ENCODE data around the gene ARPC5L.

GRCh38 chr9:124855944-124856765, 5.8 kb upstream of the ARPC5L start:
- TF ChIP-seq ZBTB25 (CRISPR knock-in tag; IDR thresholded peaks at IDR 0.05) (no peak), ZNF800 (CRISPR knock-in tag; IDR thresholded peaks at IDR 0.05) (no peak), KLF9 (CRISPR knock-in tag; IDR thresholded peaks at IDR 0.05; ENCODE audit: low read depth) (no peak)
